Ureter (tissue), 1 donor: ENCODE measurements around the gene DOCK1. TPM values are rescaled to one million over a fixed set of nuclear protein-coding genes. Genes with fewer than 3 reads are reported as not detected.
"Not testable (repeated sequence)": the region's sequence is repeated elsewhere in the genome, so short reads cannot be mapped to it uniquely, and the experiment has no call there.

Experiments used
- DNase-seq: peaks from one replicate; pipeline ENCODE4 v3.0.0-alpha.2; 2020; ENCODE audit warnings: low spot score
- total RNA-seq: library from RNA; stranded (reverse); gene quantifications from one replicate; pipeline ENCODE4 v1.2.4, GENCODE V29; 2023
- donor health status: DM: yes; HTN: yes; CAD: no.

The DOCK1 gene
- total RNA-seq, 1 donor from 2014 or later: 97.7 TPM

GRCh38 chr10:126903656-126904360 lies 1.4 kb upstream of the DOCK1 start:
- no peak for DNase-seq

DNA sequence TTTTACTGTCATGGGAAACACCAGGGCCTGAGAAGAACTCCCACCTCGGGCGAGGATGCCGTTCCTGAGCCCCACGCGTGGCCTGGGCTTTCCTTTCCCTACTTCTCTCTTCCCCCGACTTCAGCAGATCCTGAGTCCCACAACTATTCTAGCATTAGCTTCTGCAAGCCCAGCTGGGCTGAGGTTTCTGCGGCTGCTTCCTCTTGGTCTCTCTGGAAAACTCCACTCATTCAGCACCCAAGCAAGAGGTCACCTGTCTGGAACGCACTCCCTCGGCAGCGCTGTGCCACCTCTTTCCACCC lies 761 bp upstream of the DOCK1 start:
- DNase-seq: no peak

DNA sequence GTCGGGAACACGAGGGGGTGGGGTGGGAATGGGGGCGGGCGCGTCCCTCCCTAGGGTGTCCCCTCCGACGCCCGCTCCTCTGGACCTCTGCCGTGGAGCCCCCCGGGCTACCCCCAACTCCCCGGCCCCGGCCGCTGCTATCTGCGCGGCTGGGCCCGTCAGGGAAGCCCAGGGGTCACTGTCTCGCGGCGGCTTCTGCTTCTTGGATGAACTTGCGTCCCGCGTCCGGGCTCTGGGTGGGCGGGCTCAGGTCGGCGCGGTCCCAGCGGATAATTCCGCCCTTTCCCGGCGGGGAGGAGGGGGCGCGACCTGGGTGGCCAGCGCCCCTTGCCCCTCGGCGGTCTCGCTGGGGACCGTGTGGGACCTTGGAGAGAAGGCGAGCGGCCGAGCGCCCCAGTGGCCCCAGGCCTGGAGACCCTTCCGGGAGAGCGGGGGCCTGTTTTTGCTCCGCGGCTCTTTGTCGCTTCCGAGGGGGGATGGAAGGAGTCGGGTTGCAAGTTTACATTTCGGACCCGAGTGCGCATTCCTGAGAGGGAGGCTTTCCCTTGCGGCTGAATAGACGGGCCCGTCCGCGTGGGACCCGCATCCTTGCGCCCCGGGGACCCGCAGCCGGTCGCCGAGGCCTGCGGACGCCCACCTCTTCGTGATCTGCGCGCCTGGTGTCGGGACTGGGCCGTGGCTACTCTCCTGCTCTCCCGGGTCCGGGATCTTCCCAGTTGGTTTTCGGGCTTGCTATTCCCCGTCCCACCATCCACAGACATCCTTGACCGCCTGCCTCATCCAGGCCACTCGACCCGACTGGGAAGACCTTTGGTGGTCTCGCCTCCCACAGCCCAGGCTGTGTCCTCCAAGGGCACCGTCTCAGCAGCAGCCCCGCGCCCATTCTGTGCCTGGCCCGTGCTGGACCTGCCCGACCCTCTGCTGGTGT lies 812 bp downstream of the DOCK1 start:
- no peak for DNase-seq

DNA sequence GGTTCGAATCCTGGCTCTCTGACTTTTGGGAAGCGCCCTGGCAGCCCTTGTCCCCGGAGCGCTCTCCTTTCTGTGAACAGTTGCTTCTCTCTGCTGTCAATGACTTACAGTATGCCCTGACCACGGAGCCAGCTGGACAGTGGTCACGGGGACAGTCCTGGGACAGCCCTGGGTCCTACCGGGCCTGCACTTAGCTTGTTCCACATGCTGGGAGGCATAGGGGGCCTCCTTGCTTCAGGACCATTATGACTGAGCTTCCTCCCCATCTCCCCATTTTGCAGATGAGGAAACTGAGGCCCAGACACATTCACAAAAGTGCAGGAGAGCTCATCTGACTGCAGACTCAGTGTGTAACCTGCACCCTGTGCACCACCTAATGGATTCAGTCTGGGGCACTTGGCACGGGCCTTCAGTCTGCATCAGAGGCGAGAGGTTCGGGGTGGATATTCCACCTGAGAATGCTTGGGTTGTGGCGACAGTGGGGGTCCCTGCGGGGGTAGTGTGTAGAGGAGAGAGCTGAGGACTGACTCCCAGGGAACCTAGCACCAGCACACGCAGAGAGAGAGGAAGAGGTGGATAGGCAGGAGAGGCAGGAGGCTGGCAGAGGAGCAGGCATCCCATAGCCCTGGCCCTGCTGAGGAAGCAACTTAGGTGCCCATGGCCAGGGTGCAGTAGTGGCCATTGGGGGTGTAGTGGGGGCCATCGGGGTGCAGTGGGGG lies 1.6 kb downstream of the DOCK1 start:
- no peak for DNase-seq

DNA sequence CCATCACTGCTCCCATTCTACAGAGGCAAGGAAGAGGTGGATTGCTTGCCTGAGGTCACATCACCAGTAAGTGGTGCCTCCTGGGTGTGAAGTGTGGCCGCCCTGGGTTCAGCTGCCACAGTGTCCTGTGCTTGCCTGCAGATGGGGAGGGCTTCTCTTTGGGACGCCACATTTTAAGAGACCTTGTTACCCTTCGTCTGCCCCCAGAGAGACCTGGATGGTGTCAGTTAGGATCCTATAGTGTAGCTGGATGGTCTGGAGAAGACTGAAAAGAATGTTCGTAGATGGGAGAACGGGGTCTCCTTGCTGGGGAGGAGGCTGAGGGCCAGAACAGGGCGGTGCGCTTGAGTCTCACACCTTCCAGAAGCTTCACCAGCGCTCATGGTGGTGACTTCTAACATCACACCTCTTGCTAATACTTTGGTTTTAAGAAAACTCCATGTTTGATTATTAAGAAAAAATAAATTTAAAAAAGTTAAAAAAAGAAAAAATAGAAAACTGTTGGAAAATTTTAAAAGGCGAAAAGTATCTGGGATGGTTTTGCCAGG lies 2.3 kb downstream of the DOCK1 start:
- no peak for DNase-seq

DNA sequence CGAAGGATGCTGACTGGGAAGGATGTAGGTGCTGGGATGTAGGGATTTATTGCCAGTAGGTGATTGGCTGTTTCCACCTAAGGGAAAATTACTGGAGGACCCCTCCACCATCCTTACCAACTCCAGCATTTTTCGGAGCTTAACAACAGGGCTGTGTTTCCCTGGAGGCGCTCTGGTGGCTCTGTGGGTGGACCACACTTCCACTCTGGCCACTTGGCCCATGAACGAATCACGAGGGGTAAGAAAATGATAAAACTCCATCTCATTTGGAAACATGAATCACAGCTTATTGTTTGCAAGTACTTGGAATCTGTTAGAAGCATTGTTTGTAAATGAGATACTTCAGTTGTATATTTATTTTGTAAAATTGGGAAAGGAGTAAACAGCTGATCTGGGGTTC lies 3.0 kb downstream of the DOCK1 start:
- no peak for DNase-seq

DNA sequence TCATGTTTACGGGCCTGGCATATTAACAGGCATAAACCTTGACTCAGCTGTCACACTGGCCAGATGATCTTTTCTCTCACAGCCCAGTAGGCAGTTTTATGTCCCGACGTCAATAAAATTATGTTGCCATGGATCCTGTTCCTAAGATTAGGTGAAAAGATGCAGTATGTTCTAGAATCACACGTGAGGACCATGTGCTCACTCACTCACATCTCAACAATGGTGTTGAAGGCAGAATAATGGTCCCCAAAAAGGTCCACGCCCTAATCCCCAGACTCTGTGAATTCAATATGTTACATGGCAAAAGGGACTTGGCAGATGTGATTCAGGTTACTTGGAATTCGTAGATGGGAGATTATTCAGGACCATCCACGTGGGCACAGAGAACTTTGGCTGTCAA lies 3.5 kb downstream of the DOCK1 start:
- no peak for DNase-seq

DNA sequence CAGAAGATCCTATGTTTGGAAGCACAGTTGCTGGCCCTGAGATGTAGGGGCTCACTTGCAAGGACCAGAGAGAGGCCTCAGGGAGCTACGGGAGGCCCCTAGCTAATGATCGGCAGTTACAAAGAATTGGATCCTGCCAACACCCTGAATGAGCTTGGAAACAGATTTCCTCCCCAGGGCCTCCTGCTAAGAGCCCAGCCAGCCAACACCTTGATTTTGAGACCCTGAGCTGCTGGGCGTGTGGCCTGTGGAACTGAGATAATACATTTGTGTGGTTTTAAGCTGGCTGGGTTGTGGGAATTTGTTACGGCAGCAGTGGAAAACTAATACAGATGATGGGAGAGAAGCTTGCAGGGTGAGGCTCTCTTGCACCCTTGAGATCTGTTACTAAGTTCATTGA lies 3.9 kb downstream of the DOCK1 start:
- no peak for DNase-seq

- DNase-seq: no peak
These were observed 5.0 kb downstream of the DOCK1 start for GRCh38 chr10:126910196-126910595.

- no peak for DNase-seq
These were observed 5.6 kb downstream of the DOCK1 start for GRCh38 chr10:126910798-126911197.

GRCh38 chr10:126911301-126911700 lies 6.1 kb downstream of the DOCK1 start:
- no peak for DNase-seq

DNA sequence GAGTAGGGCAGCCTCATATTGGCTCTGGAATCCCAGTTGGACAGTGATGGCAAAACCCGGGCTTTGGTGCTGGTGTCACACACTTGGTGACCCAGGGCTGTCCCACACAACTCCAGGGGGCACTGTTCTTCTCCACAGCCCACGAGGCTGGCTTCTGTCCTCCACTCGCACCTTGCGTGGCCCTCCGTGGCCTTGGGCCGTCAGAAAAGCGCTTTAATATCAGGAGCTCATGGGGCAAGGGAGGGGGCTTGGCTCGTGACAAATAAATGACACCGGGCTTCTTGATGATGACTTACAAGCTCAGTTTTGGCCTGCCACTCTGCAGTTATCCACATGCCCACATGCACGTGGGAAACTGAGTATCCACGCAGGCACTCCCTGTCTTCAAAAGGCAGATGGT lies 8.1 kb downstream of the DOCK1 start:
- no peak for DNase-seq

DNA sequence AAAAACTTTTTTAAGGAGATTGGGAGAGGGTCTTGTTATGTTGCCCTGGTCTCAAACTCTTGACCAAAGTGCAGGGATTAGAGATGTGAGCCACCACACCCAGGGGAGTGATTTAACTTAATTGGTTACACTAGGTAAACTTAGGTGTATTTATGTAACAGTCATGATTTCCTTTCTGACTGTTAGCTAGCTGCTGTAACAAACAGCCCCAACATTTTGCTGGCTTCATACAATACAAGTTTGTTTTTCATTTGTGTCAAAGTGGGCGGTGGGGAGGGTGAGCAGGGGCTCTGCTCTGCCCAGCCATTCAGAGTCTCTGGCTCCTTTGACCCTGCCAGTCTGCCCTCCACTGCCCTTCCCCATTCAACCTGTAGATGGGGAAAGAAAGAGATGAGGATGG lies 9.3 kb downstream of the DOCK1 start:
- DNase-seq: no peak

GRCh38 chr10:126916952-126917351 lies 11.7 kb downstream of the DOCK1 start:
- DNase-seq: not testable (repeated sequence)

DNA sequence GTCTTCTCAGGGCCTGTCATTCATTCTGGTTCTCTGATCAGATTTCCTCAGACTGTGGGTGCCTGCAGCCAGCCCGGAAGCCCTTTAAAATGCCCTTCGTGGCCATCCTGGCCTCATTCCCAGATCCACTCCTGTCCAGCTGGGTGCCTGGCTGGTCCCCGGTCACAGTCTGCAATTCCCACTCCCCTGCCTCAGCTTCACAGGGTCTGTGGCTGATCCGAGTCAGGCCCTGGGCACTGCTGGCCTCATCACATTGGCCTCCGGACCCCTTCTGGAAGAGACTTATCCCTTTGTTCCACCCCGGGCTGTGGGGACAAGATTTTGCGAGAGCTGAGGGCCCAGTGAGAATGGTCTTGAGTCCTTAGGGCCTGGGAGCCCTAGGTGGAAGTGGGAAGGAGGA lies 12.1 kb downstream of the DOCK1 start:
- no peak for DNase-seq

DNA sequence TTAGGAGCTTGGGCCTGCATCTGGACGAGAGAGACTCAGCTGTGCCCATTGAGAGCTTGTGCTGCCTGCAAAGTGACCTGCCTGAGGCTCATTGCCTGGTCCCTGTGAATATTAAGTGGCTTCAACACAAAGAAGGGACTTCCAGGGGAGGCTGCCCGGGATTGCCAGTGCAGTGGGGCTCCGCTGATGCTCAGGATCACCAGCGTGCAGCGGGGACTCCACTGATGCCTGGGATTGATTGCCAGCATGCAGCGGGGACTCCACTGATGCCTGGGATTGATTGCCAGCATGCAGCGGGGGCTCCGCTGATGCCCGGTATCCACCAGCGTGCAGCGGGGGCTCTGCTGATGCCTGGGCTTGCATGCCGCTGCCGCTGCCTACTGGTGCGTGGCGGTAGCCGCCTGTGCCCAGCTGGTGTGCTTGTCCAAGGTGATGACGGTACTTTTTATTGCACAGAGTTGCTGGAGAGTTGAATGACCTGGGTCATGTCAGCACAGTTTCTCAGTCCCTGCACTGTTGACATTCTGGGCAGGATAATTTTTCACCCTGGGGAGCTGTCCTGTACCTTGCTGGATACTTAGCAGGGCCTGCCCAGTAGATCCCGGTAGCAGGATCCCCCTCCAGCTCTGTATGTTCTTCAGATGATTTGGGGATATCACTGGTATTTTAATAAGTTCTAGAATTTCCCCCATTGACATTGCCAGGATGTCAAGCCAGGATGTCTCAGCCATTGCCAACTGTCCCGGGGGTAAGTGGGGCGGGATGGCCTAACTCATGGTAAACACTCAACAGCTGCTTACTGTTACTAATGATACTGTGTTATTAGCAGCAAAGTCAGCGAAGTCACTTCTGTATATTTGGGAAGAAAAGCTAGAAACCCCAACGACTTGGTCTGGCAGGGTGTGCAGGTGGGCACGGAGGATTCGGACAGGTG lies 13.0 kb downstream of the DOCK1 start:
- no peak for DNase-seq

DNA sequence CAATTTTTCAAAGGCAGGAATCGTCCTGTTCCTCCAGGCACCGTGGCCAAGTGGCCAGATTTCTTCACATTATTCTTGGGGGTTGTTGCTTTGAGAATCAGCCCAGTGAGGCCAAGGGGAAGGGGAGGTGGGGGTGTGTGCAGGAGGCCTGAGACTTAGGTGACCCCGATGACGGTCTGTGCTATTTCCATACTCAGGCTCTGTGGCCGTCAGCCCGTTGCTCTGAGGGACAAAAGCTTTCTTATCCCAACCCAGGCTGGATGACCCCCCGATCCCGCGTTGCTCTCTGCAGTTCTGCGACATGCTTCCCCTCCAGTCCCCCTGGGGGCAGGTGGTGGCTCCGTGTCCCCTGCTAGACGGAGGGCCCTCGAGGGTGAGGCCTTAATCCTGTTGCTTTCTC lies 14.2 kb downstream of the DOCK1 start:
- DNase-seq: no peak

DNA sequence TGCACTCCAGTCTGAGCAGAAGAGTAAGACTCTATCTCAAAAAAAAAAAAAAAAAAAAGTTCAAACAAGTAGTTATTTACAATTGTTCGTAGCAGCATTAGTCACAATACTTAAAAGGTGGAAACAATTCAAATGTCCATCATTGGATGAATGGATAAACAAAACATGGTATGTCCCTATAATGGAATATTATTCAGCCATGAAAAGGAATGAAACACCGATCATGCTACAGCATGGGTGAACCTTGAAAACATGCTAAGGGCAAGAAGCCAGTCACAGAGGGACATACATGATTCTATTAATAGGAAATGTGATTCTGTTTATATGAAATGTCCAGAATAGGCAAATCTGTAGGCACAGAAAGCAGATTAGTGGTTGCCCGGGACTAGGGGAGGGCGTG lies 15.9 kb downstream of the DOCK1 start:
- DNase-seq: no peak

GRCh38 chr10:126921974-126922525 lies 16.8 kb downstream of the DOCK1 start:
- no peak for DNase-seq

GRCh38 chr10:126924180-126924914 lies 19.1 kb downstream of the DOCK1 start:
- no peak for DNase-seq
